ENCODE data around the gene ADAM33. TPM values are rescaled to one million over a fixed set of nuclear protein-coding genes. Genes with fewer than 3 reads are reported as not detected.
A peak's percentile ranks its signal among the peaks of the same experiment; 100 is the strongest.

The ADAM33 gene
- polyA plus RNA-seq, 1 experiment = 16.3 TPM

DNA sequence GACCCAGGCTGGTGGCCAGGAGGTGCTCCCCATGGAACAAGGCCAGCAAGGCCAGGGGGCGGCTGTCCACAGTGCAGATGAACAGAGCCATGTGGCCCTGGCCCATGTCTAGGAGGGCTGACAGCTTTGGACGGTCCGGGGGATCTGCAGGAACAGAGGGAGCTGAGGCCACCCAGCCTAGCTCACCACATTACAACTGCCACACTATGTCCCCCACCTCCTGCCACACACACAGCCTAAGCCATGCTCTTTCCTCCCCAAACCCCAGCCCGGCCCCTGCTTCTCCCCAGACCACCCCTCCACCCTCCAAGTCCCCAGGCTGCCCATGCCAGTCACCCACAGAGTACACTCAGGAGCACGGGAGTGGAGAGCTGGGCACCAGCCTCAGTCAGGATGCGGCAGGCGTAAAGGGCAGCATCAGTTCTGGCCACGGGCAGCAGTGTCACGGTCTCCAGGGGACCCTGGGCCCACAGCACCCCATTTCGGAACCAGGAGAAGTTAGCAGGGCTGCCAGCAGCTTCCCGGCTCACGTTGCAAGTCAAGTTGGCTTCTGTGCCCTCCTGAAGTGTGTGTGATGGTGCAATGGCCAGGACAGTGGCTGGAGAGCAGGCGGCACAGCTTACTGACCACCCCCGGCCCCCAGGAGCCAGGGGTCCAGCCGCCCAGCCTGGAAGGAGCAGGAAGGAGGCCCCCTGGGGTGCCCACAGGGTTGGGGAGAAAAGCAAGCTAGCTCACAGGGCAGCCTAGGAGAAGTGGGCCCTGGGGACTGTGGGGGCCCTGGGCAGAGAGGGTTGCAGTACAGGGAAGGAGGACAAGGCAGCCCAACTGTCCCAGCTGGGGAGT is 15.2 kb upstream of the ADAM33 start:
- ChIA-PET CTCF (interaction anchor here (0.7 to 8.1 kb wide), 3 partner anchors 14 to 21 kb away, joined by 3 to 46 read pairs (median 4); no protein-coding TSS in a partner anchor), POLR2A (interaction anchor here (0.6 kb wide), 1 partner anchor 46 kb away, joined by 3 read pairs; no protein-coding TSS in a partner anchor)
- DNase-seq (ENCODE audit: low read depth, low spot score) = no peak
- H3K27ac ChIP-seq (ENCODE audit: low read depth, low read length) = no peak overlapping the region
- TF ChIP-seq, protein P1, sequence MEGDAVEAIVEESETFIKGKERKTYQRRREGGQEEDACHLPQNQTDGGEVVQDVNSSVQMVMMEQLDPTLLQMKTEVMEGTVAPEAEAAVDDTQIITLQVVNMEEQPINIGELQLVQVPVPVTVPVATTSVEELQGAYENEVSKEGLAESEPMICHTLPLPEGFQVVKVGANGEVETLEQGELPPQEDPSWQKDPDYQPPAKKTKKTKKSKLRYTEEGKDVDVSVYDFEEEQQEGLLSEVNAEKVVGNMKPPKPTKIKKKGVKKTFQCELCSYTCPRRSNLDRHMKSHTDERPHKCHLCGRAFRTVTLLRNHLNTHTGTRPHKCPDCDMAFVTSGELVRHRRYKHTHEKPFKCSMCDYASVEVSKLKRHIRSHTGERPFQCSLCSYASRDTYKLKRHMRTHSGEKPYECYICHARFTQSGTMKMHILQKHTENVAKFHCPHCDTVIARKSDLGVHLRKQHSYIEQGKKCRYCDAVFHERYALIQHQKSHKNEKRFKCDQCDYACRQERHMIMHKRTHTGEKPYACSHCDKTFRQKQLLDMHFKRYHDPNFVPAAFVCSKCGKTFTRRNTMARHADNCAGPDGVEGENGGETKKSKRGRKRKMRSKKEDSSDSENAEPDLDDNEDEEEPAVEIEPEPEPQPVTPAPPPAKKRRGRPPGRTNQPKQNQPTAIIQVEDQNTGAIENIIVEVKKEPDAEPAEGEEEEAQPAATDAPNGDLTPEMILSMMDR (IDR thresholded peaks at IDR 0.05; ENCODE audit: low read depth, low read length) = no peak
- no peak overlapping the region for H3K4me3 ChIP-seq (ENCODE audit: low read depth, low read length)
- H3K27me3 ChIP-seq (ENCODE audit: control insufficient read depth, insufficient read depth, low read length) = peaks cover 18% of the 10 kb centered on the region
- H3K9me3 ChIP-seq (ENCODE audit: control insufficient read depth, insufficient read depth, low read length) = peaks cover 13% of the 10 kb centered on the region

DNA sequence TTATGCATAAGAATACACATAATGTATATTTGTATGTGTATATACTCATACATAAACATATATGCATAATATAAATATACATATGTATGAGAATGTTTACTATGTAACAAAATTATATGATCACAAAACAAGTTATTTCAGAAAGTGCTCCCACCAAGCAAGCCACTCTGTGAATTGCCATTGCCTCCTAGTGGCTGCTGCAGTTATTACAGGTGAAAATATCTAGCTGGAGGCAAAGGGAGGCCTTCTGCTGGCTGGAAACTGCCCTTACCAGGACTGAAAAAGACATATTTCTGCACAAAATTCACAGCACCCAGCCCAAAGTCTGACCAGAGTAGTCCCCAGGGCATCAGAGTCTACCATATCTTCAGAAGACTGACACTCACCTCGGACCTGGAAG is 14.4 kb upstream of the ADAM33 start:
- Histone ChIP-seq H3K27me3 (ENCODE audit: control insufficient read depth, insufficient read depth, low read length) (peaks cover 14% of the 10 kb centered on the region), H3K27ac (ENCODE audit: low read depth, low read length) (no peak overlapping the region), H3K9me3 (ENCODE audit: control insufficient read depth, insufficient read depth, low read length) (peaks cover 13% of the 10 kb centered on the region), H3K4me3 (ENCODE audit: low read depth, low read length) (no peak overlapping the region)
- TF ChIP-seq, protein P1 (IDR thresholded peaks at IDR 0.05; ENCODE audit: low read depth, low read length) = peak; percentile 58
- ChIA-PET POLR2A (no interaction called here), CTCF (interaction anchor here (0.7 to 8.1 kb wide), 3 partner anchors 14 to 22 kb away, joined by 3 to 46 read pairs (median 4); no protein-coding TSS in a partner anchor)
- no peak for DNase-seq (ENCODE audit: low read depth, low spot score)

DNA sequence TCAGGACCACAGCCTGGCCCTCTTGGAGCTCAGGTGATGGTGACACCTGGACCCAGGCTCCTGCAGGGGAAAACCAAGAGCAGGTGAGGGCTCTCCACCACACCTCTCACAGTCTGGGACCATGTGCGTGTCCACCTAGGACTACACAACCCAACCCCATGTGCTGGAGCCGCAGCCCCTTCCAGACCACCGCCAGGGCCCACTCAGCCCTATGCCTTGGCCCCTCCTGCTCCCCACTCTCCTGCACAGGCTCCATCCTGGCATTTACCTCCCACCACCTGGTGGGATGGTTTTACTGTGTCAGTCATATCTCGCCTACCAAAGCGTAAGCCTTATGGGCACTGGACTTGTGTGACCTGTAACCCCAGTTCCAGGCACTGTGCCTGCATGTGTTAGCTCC is 13.1 kb upstream of the ADAM33 start:
- Histone ChIP-seq H3K4me3 (ENCODE audit: low read depth, low read length) (no peak overlapping the region), H3K27ac (ENCODE audit: low read depth, low read length) (no peak overlapping the region), H3K27me3 (ENCODE audit: control insufficient read depth, insufficient read depth, low read length) (peaks cover 9% of the 10 kb centered on the region), H3K9me3 (ENCODE audit: control insufficient read depth, insufficient read depth, low read length) (peaks cover 19% of the 10 kb centered on the region)
- no peak for DNase-seq (ENCODE audit: low read depth, low spot score)
- ChIA-PET POLR2A (no interaction called here), CTCF (interaction anchor here (1.4 to 8.1 kb wide), 2 partner anchors 16 to 18 kb away, joined by 5 to 46 read pairs; no protein-coding TSS in a partner anchor)
- TF ChIP-seq, protein P1 (IDR thresholded peaks at IDR 0.05; ENCODE audit: low read depth, low read length) = no peak

DNA sequence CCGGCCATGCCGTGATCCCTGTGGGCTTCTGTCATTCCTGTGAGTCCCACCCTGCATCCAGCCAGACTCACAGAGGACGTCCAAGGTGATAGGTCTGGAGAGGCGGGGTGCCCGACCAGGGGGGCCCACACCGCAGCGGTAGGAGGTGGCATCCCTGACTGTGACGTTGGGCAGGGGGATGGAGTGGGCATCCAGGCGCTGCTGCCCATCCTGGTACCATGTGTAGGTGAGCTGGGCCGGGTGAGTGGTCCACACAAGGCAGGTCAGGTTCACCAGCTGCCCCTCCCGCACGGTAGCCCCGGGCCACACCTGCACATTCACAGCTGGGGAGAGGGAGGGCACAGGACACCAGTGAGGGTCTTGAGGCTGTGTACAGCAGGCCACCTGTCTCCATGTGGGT is 11.6 kb upstream of the ADAM33 start:
- H3K27ac ChIP-seq (ENCODE audit: low read depth, low read length) = no peak overlapping the region
- ChIA-PET POLR2A (no interaction called here), CTCF (interaction anchor here (8.1 kb wide), 1 partner anchor 17 kb away, joined by 46 read pairs; no protein-coding TSS in a partner anchor)
- TF ChIP-seq, protein P1 (IDR thresholded peaks at IDR 0.05; ENCODE audit: low read depth, low read length) = no peak
- H3K4me3 ChIP-seq (ENCODE audit: low read depth, low read length) = no peak overlapping the region
- H3K9me3 ChIP-seq (ENCODE audit: control insufficient read depth, insufficient read depth, low read length) = peaks cover 20% of the 10 kb centered on the region
- DNase-seq (ENCODE audit: low read depth, low spot score) = no peak
- H3K27me3 ChIP-seq (ENCODE audit: control insufficient read depth, insufficient read depth, low read length) = peaks cover under 1% of the 10 kb centered on the region

DNA sequence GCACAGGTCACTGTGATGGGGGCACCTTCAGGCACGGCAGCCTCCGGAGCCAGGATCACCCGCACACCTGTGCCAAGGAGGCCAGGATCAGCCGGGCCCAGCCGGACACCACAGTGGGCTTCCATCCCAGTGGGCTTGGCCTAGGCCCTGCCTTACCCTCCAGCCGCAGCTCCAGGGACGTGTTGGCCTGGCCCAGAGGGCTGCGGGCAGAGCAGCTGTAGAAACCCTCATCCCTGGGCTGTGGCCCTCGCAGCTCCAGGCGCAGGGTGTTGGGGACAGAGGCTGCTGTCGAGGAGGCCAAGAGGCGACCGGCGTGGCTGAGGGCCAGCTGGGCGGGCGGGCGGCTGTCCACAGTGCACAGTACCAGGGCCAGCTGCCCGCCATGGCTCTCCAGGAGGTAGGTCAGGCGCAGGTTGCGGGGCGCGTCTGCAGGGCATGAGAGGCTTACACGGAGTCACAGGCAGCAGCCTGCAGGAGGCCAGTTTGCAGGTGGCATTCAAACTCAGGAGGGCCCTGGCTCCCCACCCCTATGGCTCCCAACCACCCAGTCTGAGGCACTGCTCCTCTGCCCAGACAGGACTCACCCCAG is 11.0 kb upstream of the ADAM33 start:
- CTCF ChIA-PET = no interaction called here
- H3K27ac ChIP-seq (ENCODE audit: low read depth, low read length) = no peak overlapping the region
- TF ChIP-seq, protein P1 (IDR thresholded peaks at IDR 0.05; ENCODE audit: low read depth, low read length) = no peak
- POLR2A ChIA-PET = no interaction called here
- DNase-seq (ENCODE audit: low read depth, low spot score) = no peak
- peaks cover 20% of the 10 kb centered on the region for H3K9me3 ChIP-seq (ENCODE audit: control insufficient read depth, insufficient read depth, low read length)
- H3K27me3 ChIP-seq (ENCODE audit: control insufficient read depth, insufficient read depth, low read length) = no peaks in the 10 kb centered on the region
- no peak overlapping the region for H3K4me3 ChIP-seq (ENCODE audit: low read depth, low read length)
